GM12891 (cell line): ENCODE measurements around the gene SRSF3.

Experiments used
- DNase-seq: peaks from one replicate; pipeline ENCODE4 v3.0.0; 2011; ENCODE audit warnings: low spot score; ENCODE audit not compliant: insufficient read length
- FAIRE-seq: peaks from 2 replicates; lab custom pipeline; 2011; peaks lifted over from hg19 to GRCh38; lab: Jason Lieb, UNC
- PAX5 ChIP-seq: IDR thresholded peaks from 2 replicates; pipeline ENCODE4 v1.6.1; 2011; ENCODE audit warnings: low read length, moderate library complexity, mild to moderate bottlenecking; ENCODE audit not compliant: insufficient read depth, severe bottlenecking
- POLR2A ChIP-seq: IDR thresholded peaks from 2 replicates; pipeline ENCODE4 v1.6.1; 2011; ENCODE audit warnings: low read depth, low read length, control low read depth
- POLR2AphosphoS5 ChIP-seq: IDR thresholded peaks from 2 replicates; pipeline ENCODE4 v1.6.1; 2011; ENCODE audit warnings: low read depth, low read length, control low read depth
- POU2F2 ChIP-seq: IDR thresholded peaks from 2 replicates; pipeline ENCODE4 v1.6.1; 2011; ENCODE audit warnings: low read depth, mild to moderate bottlenecking, control low read depth, low read length, moderate library complexity
- SPI1 ChIP-seq: IDR thresholded peaks from 2 replicates; pipeline ENCODE4 v1.6.1; 2011; ENCODE audit warnings: low read depth, low read length, control low read depth
- TAF1 ChIP-seq: IDR thresholded peaks from 2 replicates; pipeline ENCODE4 v1.6.1; 2011; ENCODE audit warnings: low read depth, low read length, control low read depth

The SRSF3 gene

DNA sequence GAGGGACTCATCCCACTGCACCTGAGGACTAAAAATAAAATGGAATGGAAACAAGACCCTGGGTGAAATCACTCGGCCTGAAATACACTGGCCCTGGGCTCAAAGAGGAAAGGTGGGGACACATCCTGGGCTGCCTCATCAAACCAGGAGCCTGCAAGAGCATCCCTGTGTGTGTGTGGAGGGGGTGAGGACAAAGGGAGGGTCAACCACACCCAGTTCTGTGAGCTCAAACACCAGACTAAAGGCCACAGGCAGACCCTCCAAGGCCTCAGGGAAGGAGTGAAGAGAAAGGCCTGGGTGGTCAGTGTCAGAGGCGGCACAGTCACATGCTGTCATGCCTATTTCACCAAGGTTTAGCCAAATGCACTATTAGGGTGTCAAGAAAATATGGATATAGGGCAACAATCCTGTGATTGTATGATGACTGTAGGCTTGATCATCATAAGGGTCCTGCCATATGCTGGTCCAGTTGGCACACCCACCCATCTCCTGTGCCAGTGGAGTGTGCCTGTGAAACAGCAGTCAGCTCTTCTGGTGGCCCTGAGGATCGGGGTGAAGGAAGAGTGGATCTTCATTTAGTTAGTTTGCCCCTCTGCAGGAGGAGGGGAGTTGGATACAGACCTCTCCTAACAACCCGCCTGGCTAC lies 28.9 kb downstream of the SRSF3 start:
- TF ChIP-seq POLR2A (no peak), POLR2AphosphoS5 (no peak), TAF1 (no peak), POU2F2 (no peak), SPI1 (no peak), PAX5 (no peak)
- no peak for DNase-seq
- FAIRE-seq = no peak

DNA sequence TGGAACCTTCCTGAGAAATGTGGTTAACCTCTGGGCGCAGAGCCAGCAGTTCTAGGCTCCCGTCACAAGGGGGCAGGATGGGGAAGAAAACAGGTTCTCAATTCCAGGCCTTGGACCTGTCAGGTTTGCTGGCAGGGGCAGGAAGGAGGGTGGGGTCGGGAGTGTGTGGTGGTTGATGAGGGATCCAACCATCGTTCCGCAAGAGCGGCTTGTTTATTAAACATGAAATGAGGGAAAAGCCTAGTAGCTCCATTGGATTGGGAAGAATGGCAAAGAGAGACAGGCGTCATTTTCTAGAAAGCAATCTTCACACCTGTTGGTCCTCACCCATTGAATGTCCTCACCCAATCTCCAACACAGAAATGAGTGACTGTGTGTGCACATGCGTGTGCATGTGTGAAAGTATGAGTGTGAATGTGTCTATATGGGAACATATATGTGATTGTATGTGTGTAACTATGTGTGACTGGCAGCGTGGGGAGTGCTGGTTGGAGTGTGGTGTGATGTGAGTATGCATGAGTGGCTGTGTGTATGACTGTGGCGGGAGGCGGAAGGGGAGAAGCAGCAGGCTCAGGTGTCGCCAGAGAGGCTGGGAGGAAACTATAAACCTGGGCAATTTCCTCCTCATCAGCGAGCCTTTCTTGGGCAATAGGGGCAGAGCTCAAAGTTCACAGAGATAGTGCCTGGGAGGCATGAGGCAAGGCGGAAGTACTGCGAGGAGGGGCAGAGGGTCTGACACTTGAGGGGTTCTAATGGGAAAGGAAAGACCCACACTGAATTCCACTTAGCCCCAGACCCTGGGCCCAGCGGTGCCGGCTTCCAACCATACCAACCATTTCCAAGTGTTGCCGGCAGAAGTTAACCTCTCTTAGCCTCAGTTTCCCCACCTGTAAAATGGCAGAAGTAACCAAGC lies 29.6 kb downstream of the SRSF3 start:
- DNase-seq = peak; percentile 59
- TF ChIP-seq POU2F2 (0 out of 2 replicates have a peak, but pooled peaks have one; percentile 47), PAX5 (no peak)
- FAIRE-seq = peak; percentile 95

DNA sequence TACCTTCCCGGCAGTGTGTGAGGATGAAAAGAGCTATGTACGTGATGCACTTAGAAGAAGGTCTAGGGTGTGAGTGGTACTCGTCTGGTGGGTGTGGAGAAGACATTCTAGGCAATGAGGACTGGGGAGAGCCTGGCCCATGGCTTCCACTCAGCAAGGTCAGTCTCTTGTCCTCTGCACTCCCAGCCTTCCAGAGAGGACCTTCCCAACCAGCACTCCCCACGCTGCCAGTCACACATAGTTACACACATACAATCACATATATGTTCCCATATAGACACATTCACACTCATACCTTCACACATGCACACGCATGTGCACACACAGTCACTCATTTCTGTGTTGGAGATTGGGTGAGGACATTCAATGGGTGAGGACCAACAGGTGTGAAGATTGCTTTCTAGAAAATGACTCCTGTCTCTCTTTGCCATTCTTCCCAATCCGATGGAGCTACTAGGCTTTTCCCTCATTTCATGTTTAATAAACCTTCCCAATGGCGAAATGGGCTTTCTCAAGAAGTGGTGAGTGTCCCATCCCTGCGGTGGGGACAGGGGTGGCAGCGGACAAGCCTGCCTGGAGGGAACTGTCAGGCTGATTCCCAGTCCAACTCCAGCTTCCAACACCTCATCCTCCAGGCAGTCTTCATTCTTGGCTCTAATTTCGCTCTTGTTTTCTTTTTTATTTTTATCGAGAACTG lies 30.4 kb downstream of the SRSF3 start:
- DNase-seq = no peak
- FAIRE-seq = peak; percentile 96
- TF ChIP-seq POLR2A (no peak), POLR2AphosphoS5 (no peak), SPI1 (no peak), TAF1 (no peak), PAX5 (no peak), POU2F2 (no peak)

DNA sequence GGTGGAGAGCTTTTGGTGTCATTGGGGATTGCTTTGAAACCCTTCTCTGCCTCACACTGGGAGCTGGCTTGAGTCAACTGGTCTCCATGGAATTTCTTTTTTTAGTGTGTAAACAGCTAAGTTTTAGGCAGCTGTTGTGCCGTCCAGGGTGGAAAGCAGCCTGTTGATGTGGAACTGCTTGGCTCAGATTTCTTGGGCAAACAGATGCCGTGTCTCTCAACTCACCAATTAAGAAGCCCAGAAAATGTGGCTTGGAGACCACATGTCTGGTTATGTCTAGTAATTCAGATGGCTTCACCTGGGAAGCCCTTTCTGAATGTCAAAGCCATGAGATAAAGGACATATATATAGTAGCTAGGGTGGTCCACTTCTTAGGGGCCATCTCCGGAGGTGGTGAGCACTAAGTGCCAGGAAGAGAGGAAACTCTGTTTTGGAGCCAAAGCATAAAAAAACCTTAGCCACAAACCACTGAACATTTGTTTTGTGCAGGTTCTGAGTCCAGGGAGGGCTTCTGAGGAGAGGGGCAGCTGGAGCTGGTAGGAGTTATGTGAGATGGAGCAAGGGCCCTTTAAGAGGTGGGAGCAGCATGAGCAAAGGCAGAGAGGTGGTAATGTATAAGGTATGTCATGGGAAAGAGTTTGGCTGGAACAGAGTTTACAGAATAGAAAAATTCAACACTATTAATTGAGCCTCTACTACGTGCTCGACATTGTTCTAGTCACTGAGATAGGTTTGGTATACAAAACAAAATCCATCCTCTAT lies 31.2 kb downstream of the SRSF3 start:
- DNase-seq (no peak), FAIRE-seq (no peak)
- TF ChIP-seq POLR2A (no peak), SPI1 (no peak), POU2F2 (no peak), POLR2AphosphoS5 (no peak), PAX5 (no peak), TAF1 (no peak)

DNA sequence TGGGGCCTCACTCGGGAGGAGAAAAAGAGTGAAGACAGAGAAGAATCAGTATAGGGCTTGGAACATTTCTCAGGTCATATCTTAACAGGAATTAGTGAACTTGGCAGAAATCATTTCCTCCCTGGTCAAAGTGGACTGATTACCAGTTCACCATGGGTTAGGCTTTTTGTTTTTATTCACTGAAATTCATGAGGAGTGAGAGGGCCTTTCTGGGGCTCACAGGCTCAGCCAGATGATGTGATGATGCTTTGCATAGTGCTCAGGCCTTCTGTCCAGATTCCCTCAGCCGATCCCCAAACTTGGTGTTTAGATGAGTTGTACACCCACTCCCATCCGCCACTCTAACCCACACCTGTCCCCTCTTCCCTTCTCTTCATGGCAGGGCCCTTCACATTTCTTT lies 32.5 kb downstream of the SRSF3 start:
- no peak for FAIRE-seq

DNA sequence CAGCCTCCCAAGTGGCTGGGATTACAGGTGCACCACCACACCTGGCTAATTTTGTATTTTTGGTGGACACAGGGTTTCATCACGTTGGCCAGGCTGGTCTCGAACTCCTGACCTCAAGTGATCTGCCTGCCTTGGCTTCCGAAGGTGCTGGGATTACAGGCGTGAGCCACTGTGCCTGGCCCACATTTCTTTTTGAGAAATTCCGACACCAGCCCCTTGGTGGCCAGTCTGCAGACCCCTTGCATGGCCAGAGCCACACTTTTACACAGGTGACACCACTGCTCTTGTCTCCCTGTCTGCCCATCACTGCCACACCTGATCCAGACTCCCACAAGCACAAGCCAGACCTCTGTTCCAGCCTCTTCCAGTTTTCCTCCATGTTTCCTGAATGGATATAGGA lies 33.0 kb downstream of the SRSF3 start:
- DNase-seq = no peak
- FAIRE-seq = no peak
- TF ChIP-seq PAX5 (no peak), SPI1 (no peak), POLR2A (no peak), TAF1 (no peak), POU2F2 (no peak), POLR2AphosphoS5 (no peak)

More for the DNA sequence above, 32.5 kb downstream of the SRSF3 start:
- no peak for DNase-seq
- TF ChIP-seq SPI1 (no peak), TAF1 (no peak), POLR2AphosphoS5 (no peak), POLR2A (no peak), PAX5 (no peak), POU2F2 (no peak)

DNA sequence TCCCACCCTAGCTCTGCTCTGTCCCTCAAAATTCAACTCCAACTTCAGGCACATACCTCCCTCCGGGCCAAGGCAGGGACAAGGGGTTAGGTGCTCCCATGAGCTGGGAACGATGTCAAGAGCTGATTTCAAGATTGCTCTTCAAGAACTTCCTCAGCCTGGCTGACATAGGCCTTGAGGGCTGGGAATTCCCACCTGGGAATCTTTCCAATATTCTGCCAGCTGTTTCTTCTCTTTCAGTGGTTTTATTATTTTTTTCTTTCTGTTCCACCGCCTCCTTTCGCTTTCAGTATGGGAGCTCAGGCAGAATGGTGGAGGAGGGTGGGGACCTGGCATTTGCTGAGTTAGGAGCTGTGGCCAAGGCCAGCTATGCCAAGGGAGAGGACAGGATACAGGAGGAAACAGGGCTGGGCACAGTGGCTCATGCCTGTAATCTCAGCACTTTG lies 33.7 kb downstream of the SRSF3 start:
- FAIRE-seq = no peak
- TF ChIP-seq POLR2A (no peak), PAX5 (no peak), POLR2AphosphoS5 (no peak), POU2F2 (no peak), TAF1 (no peak), SPI1 (no peak)
- no peak for DNase-seq

DNA sequence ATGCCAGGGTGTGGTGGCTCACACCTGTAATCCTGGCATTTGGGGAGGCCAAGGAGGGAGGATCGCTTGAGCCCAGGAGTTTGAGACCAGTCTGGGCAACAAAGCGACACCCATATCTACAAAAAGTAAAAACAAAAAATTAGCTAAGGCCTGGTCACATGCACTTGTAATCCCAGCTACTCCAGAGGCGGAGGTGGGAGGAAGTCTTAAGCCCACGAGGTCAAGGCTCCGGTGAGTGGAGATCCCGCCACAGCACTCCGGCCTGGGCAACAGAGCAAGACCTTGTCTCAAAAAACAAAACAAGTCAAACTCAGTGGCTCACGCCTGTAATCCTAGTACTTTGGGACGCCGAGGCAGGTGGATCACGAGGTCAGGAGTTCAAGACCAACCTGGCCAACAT lies 35.6 kb downstream of the SRSF3 start:
- TF ChIP-seq POLR2A = no peak
- no peak for TF ChIP-seq POU2F2
- TF ChIP-seq TAF1 = no peak
- no peak for TF ChIP-seq SPI1
- no peak for TF ChIP-seq PAX5
- TF ChIP-seq POLR2AphosphoS5 = no peak
- DNase-seq = no peak
- no peak for FAIRE-seq

DNA sequence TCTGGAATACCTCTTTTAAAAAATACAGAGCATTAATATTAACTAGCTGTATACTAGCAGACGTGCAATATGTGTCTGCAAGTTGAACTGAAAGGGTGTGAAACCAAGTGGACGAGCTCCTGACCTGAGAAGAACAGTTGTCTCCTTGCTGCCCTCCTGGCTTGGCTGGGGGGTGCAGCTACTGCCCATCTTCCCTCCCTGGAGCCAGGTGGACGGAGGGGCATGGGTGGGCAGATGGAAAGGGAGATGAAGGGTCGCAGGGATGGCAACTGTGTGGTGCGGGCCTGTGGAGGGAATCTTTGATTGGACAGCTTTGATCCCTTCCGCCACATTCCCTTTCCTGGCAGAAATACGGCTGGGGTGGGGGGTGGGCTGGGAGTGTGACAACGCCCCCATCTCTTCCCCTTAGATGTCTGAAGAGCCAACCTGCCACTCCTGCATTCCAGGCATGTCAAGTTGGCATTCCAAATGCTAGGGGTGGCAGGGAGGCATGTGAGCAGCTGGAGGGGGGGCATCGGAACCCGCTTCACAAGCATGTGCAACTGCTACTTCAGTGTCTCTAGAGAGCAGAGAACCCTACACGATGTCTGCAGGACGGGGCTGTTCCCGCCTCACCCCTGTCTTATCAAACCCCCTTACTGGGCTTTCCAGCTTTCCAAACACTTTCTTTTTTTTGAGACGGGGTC lies 37.3 kb downstream of the SRSF3 start:
- FAIRE-seq = no peak
- no peak for DNase-seq
- TF ChIP-seq SPI1 (no peak), TAF1 (no peak), POLR2A (no peak), PAX5 (no peak), POU2F2 (no peak), POLR2AphosphoS5 (no peak)
